ENCODE measurements around the gene KCNG2.

KCNG2 gene, protein sequence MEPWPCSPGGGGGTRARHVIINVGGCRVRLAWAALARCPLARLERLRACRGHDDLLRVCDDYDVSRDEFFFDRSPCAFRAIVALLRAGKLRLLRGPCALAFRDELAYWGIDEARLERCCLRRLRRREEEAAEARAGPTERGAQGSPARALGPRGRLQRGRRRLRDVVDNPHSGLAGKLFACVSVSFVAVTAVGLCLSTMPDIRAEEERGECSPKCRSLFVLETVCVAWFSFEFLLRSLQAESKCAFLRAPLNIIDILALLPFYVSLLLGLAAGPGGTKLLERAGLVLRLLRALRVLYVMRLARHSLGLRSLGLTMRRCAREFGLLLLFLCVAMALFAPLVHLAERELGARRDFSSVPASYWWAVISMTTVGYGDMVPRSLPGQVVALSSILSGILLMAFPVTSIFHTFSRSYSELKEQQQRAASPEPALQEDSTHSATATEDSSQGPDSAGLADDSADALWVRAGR

DNA sequence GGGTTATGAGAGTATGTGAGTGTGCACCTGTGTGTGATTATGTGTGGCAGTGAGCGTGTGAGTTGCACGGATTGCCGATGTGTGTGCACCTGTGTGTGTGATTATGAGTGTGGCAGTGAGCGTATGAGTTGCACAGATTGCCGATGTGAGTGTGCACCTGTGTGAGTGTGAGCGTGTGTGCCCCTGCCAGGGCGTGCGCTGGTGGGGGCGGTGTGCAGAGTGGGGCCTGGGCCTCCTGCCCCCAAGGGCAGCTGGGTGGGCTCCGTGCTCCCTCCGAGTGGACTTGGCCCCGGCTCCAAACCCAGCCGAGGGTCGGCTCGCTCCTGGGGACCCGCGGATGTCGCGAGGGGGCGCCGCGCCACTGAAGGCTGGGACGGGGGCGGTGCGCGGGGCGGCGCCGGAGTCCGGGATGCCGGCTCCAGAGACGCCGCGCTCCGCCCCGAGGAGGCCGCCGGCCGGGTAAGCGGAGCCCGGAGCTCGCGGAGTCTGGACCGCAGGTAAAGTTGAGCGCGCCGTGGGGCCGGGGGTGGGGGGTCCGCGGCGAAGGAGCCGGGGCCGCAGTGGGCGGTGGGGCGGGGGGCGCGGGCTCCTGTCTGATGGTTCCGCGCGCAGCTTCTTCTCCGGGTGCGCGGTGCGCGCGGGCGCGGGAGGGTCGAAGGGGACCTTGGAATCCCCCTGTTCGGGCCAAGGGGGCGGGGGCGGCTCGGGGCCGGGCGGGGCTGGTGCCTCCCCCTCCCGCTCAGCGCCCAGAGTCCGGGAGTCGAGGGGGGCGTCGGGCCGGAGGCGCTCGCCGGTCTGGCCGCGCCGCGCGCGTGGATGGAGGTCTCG, at the start of gene KCNG2:
Gene KCNG2, plus strand, starts transcription at position 421 of the 828 bp plus-strand sequence. CDS start 65,730 bp downstream, outside the sequence.
- Histone ChIP-seq H3K9me3 (ENCODE audit: insufficient read depth, low read length) (no peaks in the 10 kb centered on the region), H3K4me3 (ENCODE audit: insufficient read depth, low read length, poor library complexity, severe bottlenecking) (no peak within 1 kb of the TSS), H3K27ac (ENCODE audit: low read depth, low read length) (no peak within 1 kb of the TSS), H3K9me2 (replicated peaks; ENCODE audit: insufficient read depth, low read length) (no peaks in the 10 kb centered on the region), H2AFZ (ENCODE audit: low read depth, low read length, severe bottlenecking) (no peak within 1 kb of the TSS), H4K20me1 (ENCODE audit: low read depth, low read length) (no peaks in the 10 kb centered on the region), H3K79me2 (ENCODE audit: insufficient read depth, low read length) (no peaks in the 10 kb centered on the region), H3K4me2 (ENCODE audit: low read depth, low read length, poor library complexity, severe bottlenecking) (no peak within 1 kb of the TSS), H3K36me3 (ENCODE audit: low read length) (no peaks in the 10 kb centered on the region), H3F3A (ENCODE audit: insufficient read depth) (no peaks in the 10 kb centered on the region), H3K9ac (ENCODE audit: low read length) (no peak within 1 kb of the TSS), H3K27me3 (ENCODE audit: low read length) (no peaks in the 10 kb centered on the region)
- no peak for TF ChIP-seq EZH2phosphoT487 (conservative IDR thresholded peaks at IDR 0.05; ENCODE audit: low read length)
- TF ChIP-seq, protein P1, sequence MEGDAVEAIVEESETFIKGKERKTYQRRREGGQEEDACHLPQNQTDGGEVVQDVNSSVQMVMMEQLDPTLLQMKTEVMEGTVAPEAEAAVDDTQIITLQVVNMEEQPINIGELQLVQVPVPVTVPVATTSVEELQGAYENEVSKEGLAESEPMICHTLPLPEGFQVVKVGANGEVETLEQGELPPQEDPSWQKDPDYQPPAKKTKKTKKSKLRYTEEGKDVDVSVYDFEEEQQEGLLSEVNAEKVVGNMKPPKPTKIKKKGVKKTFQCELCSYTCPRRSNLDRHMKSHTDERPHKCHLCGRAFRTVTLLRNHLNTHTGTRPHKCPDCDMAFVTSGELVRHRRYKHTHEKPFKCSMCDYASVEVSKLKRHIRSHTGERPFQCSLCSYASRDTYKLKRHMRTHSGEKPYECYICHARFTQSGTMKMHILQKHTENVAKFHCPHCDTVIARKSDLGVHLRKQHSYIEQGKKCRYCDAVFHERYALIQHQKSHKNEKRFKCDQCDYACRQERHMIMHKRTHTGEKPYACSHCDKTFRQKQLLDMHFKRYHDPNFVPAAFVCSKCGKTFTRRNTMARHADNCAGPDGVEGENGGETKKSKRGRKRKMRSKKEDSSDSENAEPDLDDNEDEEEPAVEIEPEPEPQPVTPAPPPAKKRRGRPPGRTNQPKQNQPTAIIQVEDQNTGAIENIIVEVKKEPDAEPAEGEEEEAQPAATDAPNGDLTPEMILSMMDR (IDR thresholded peaks at IDR 0.05; ENCODE audit: insufficient read depth, low read length, poor library complexity, severe bottlenecking), result no peak

DNA sequence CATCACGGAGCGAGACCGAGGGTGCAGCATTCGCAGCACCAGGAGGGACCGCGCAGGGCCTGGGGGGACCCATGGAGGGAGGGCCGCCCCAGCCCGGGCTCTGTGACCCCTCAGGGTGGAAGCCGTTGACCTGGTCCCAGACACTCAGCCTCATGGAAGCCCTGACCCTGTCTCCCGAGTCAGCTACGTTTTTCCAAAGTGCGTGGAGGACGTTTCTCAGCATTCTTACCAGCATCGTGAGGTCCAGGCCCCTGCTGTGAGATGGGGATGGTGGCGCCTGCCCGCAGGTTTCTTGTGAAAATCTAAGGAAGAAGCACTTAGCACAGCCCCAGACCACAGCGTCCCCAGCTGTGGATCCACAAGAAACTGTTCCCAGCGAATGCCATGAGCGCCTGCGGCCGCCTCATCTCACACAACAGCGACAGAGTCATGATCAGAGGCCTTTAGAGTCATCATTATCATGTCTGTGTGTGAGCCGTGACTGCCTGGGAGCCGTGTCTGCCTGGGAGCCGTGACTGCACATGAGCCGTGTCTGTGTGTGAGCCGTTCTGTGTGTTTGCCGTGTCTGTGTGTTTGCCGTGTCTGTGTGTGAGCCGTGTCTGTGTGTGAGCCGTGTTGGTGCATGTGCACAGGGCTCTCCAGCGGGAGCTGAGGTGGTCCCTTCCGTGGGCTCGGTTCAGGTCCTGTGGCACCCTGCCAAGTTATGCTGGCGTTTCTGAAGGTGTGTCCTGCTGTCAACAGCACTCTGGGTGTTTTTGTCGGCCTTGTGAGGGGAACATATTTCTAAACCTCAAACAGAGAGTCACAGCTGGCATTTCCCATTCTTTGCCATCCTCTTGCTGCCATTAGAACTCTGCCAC, 49.2 kb upstream of the KCNG2 start:
- no peaks in the 10 kb centered on the region for H4K20me1 ChIP-seq (ENCODE audit: low read depth, low read length)
- TF ChIP-seq EZH2phosphoT487 (conservative IDR thresholded peaks at IDR 0.05; ENCODE audit: low read length), result no peak
- TF ChIP-seq, protein P1 (IDR thresholded peaks at IDR 0.05; ENCODE audit: insufficient read depth, low read length, poor library complexity, severe bottlenecking), result no peak
- H3K4me2 ChIP-seq (ENCODE audit: low read depth, low read length, poor library complexity, severe bottlenecking), result no peak overlapping the region
- H3K79me2 ChIP-seq (ENCODE audit: insufficient read depth, low read length), result no peaks in the 10 kb centered on the region
- no peak overlapping the region for H3K27ac ChIP-seq (ENCODE audit: low read depth, low read length)
- no peaks in the 10 kb centered on the region; the same call in 1 of the 2 replicates for H3K36me3 ChIP-seq (ENCODE audit: low read length)
- H3F3A ChIP-seq (ENCODE audit: insufficient read depth), result no peaks in the 10 kb centered on the region
- H3K9me3 ChIP-seq (ENCODE audit: insufficient read depth, low read length), result no peaks in the 10 kb centered on the region
- no peaks in the 10 kb centered on the region for H3K27me3 ChIP-seq (ENCODE audit: low read length)
- H3K9me2 ChIP-seq (replicated peaks; ENCODE audit: insufficient read depth, low read length), result no peaks in the 10 kb centered on the region
- H2AFZ ChIP-seq (ENCODE audit: low read depth, low read length, severe bottlenecking), result no peak overlapping the region
- H3K9ac ChIP-seq (ENCODE audit: low read length), result no peak overlapping the region
- H3K4me3 ChIP-seq (ENCODE audit: insufficient read depth, low read length, poor library complexity, severe bottlenecking), result no peak overlapping the region

Measured in SU-DHL-6 (cell line).